Neural crest cell (in vitro differentiated cells): ENCODE results near the gene DACT2. TPM values are rescaled to one million over a fixed set of nuclear protein-coding genes. Genes with fewer than 3 reads are reported as not detected.

Experiments used
- DNase-seq: peaks from one replicate; pipeline ENCODE4 v3.0.0; 2021; ENCODE audit warnings: low read depth, mixed read lengths, low spot score
- H3K27ac Mint-ChIP-seq: one replicate; pipeline ENCODE4 v1.8.0; 2021; ENCODE audit warnings: mild to moderate bottlenecking, mixed read lengths; ENCODE audit not compliant: unreplicated experiment
- H3K27me3 Mint-ChIP-seq: 2 replicates; pipeline ENCODE4 v1.8.0; 2021; ENCODE audit warnings: low read depth, mild to moderate bottlenecking, mixed read lengths
- H3K36me3 Mint-ChIP-seq: 2 replicates; pipeline ENCODE4 v1.8.0; 2021; ENCODE audit warnings: low read depth, mild to moderate bottlenecking, mixed read lengths
- H3K4me1 Mint-ChIP-seq: 2 replicates; pipeline ENCODE4 v1.8.0; 2021; ENCODE audit warnings: mixed read lengths
- H3K4me3 Mint-ChIP-seq: one replicate; pipeline ENCODE4 v1.8.0; 2021; ENCODE audit warnings: mild to moderate bottlenecking, mixed read lengths
- H3K9me3 Mint-ChIP-seq: 2 replicates; pipeline ENCODE4 v1.8.0; 2021; ENCODE audit warnings: mixed read lengths
- total RNA-seq: library from RNA; stranded (reverse); gene quantifications from 2 replicates; pipeline ENCODE4 v1.2.1, GENCODE V29; 2021
- TF ChIP-seq, protein P1 (sequence below): fragments of 200-600 bp; sonication (generic); conservative IDR thresholded peaks from 2 replicates; pipeline ENCODE4 v1.5.0; 2021; ENCODE audit warnings: antibody characterized with exemption, mild to moderate bottlenecking

The DACT2 gene
- total RNA-seq, 1 donor from 2014 or later: 0.19 TPM

DNA sequence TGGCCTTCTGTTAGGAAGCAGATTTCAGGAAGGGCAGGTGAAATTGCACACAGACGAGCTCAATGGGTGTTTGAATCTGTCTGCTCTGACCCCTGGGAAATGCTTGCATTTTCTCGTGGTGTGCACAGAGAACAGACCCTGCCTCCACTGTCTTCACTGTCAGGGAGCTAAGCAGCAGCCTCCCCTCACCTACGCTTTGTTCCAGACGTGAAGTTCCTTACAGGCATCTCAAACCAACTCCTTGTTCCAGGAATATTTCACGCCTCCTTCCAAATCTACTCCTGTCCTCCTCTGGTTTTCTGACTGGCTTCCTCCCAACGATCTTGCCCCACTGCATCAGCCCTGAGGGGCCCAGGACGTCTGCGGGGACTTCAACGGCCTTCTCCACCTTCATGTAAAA, 13.7 kb downstream of the DACT2 start:
- H3K27me3 Mint-ChIP-seq: peaks cover 21% of the 10 kb centered on the region
- H3K27ac Mint-ChIP-seq: no peak overlapping the region
- H3K9me3 Mint-ChIP-seq: no peaks in the 10 kb centered on the region
- TF ChIP-seq, protein P1, sequence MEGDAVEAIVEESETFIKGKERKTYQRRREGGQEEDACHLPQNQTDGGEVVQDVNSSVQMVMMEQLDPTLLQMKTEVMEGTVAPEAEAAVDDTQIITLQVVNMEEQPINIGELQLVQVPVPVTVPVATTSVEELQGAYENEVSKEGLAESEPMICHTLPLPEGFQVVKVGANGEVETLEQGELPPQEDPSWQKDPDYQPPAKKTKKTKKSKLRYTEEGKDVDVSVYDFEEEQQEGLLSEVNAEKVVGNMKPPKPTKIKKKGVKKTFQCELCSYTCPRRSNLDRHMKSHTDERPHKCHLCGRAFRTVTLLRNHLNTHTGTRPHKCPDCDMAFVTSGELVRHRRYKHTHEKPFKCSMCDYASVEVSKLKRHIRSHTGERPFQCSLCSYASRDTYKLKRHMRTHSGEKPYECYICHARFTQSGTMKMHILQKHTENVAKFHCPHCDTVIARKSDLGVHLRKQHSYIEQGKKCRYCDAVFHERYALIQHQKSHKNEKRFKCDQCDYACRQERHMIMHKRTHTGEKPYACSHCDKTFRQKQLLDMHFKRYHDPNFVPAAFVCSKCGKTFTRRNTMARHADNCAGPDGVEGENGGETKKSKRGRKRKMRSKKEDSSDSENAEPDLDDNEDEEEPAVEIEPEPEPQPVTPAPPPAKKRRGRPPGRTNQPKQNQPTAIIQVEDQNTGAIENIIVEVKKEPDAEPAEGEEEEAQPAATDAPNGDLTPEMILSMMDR: no peak
- DNase-seq: no peak
- H3K36me3 Mint-ChIP-seq: no peaks in the 10 kb centered on the region
- H3K4me3 Mint-ChIP-seq: no peak overlapping the region
- peaks cover 33% of the 10 kb centered on the region for H3K4me1 Mint-ChIP-seq

DNA sequence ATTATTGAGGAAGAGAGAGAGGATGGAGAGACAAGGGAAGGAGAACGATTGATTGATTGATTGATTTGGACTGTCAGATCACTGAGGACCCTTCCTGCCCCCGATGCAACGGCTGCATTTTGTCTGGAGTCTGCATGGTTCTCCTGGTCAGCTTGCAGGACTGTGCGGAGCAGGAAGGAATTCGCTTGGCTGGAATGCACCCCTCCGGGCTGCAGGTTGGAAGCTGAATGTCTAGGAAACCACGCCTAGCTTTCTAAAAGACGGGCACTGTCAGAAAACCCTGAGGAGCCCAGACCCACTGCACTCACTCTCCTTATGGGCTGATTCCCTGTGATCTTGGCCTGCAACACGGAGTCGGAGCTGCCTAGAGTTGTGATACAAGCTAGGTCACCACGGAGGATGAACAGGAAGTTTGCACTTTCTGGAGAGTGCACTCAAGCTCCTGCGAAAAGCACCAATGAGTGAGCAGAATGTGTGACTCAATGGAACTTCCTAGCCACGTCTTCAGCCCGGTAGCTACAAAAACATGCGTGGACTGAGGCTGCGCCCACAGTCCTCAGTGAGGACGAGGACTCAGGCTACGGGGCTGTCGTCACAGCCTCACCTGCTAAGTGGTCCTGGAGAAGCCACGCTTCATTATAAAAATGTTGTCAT, 14.4 kb downstream of the DACT2 start:
- Mint-ChIP-seq H3K27me3 (peaks cover 22% of the 10 kb centered on the region), H3K36me3 (no peaks in the 10 kb centered on the region), H3K4me1 (peaks cover 34% of the 10 kb centered on the region), H3K4me3 (no peak overlapping the region), H3K9me3 (no peaks in the 10 kb centered on the region), H3K27ac (no peak overlapping the region)
- DNase-seq: no peak
- TF ChIP-seq, protein P1: no peak

DNA sequence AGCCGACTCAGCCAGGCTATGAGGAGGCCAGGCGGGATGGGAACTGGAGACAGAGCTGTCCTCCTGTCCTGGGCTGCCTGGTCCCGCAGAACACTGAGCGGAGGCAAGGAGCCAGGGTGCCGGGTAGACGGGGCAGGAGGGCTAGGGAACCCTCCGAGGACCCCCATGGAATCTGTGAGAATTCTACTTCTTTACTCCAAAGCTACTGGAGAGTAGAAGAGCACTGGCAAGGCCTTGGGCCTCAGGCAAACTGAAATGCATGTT, 14.9 kb downstream of the DACT2 start:
- Mint-ChIP-seq H3K9me3 (no peaks in the 10 kb centered on the region), H3K36me3 (no peaks in the 10 kb centered on the region), H3K27me3 (peaks cover 22% of the 10 kb centered on the region), H3K4me1 (peaks cover 37% of the 10 kb centered on the region), H3K4me3 (no peak overlapping the region), H3K27ac (no peak overlapping the region)
- no peak for DNase-seq
- TF ChIP-seq, protein P1: no peak

DNA sequence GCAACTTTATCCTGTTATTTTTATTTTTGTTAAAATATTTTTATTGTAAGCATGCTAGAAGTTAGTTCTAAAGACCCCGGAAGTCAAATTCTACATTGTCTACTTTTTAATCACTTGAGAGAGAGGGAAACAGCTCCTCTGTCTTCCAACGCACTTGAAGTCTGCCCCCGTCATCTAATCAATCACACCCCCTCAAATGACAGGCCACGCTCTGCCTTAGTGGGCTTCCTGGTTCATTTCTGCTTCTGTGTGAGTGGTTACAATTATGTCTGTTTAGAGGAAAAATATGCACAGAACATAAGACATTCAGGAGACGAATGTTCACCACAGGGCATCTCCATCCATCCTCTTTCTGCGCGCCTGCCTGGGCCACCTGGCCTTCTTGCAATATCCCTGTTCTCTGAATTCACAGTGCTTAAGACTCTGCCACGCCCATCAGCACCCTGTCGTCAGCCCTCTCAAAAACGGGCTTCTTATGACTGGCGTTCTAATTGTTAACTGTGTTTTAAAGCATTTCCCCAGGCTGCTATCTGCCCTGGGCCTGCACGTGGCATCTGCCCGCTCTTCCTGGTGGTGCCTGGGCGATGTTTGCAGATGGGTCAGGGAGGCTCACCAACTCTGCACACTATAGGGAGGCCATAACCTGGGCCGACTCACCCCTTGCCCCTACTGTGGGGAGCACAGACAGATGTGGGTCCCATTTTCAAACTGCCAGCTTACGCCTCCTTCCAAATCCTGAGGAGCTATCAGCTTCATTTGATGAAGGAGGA, 15.4 kb downstream of the DACT2 start:
- Mint-ChIP-seq H3K9me3 (no peaks in the 10 kb centered on the region), H3K36me3 (no peaks in the 10 kb centered on the region), H3K27me3 (peaks cover 22% of the 10 kb centered on the region), H3K4me1 (peaks cover 37% of the 10 kb centered on the region), H3K4me3 (no peak overlapping the region), H3K27ac (no peak overlapping the region)
- TF ChIP-seq, protein P1: no peak
- DNase-seq: no peak

DNA sequence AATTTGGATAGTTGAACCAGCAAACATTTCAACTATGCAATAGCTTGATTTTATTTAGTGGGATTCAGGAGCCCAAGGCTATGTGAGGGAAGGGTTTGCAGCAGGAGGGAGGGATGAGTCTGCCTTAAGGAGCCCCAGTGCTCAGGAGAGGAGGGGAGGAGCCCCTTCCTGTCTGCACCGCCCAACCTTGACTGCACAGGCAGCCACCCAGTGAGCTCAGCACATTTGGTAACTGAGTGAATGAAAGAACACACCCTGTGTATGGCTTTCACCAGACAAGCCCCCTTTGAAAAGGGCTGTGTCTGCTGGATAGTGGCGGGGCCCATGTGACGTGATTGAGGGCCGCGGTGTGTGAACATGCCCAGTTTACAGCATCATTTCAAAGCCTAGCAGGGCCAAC, 17.0 kb downstream of the DACT2 start:
- no peak for DNase-seq
- Mint-ChIP-seq H3K4me3 (peak overlapping the region; percentile 13), H3K4me1 (peaks cover 37% of the 10 kb centered on the region), H3K27ac (no peak overlapping the region), H3K27me3 (peaks cover 22% of the 10 kb centered on the region), H3K9me3 (no peaks in the 10 kb centered on the region), H3K36me3 (no peaks in the 10 kb centered on the region)
- TF ChIP-seq, protein P1: no peak
